NK-92 (cell line): Measurements from ENCODE around the gene UNC93A.
"Not testable (repeated sequence)": the region's sequence is repeated elsewhere in the genome, so short reads cannot be mapped to it uniquely, and the experiment has no call there.

Source experiments
- DNase-seq: peaks from one replicate; lab custom pipeline; 2025; ENCODE audit not compliant: unreplicated experiment; lab: John Stamatoyannopoulos, UW

The UNC93A gene

DNA sequence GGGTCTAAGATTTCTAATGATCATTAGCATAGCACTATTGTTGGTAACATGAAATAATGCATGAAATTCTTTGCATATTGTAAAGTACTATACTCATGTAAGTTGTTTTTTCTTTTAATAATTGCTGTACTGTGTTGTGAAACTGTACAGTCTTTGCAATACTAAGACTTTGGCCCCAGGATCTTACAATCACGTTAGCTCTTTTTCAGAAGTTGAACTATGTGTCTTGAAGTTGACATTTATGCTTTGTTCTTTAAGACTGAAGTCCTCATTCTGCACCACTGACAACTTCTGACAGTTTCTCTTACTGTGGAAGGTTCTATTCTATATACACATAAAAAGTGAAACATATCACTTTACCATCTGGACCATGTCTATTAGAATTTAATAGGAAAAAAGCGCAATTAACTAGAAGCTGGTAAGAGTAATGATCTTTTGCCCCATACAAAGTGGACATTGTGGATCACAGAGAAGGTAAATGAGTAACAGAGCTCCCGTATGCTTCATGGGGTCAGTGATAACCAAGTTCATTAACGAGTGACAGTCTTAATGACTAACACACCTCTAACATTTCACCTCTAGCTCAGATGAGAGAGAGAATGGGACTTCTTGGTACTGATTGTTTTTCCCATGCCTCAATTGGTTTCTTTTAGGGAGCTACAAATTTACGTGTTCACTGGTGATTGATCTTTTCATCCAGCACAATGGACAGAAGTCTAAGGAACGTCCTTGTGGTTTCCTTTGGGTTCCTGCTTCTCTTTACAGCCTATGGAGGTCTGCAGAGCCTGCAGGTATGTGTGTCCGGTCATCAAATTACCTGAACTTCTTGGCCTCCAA lies at the start of gene UNC93A:
TSS of gene UNC93A (plus strand) at position 530 of the 837 bp plus-strand sequence. CDS start at position 705, 175 bp downstream.
- no peak for DNase-seq

DNA sequence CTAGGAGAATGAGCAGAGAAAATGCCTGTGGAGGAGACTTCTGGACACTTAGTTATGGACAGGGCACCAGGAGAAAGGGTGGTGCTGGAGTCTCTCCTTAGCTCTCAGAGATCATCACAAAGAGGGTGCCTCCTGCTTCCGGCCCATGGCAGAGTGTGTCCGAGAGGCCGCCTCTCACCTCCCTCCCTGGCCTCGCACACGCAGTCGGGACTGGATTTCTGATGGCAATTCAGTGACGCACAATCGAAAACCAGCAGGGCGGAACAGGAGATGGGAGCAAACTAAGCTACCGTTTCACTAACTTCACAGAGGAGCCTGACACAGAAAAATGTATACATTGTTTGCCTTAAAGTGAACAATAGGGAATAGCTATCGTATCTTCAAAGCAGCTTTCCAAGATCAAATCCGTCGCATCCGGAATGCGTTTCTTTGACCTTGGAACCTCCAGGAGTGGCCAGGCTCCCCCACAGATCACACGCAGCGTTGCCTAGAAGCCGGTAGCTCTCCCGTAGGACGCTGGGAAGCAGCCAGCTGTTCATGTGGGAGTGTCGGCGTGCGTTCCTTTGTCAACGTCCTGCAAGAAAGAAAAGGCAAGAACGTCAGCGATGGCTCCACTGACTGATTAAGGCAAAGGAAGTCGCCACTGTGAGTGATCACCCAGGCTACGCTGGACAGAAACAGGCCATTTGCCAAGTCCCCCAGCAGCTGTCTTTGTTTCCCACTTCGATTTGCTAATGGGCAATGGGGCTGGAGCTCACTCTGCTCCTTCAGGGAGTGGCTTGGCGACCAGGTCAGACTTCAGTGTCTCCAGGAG lies 49.6 kb upstream of the UNC93A start:
- not testable (repeated sequence) for DNase-seq

DNA sequence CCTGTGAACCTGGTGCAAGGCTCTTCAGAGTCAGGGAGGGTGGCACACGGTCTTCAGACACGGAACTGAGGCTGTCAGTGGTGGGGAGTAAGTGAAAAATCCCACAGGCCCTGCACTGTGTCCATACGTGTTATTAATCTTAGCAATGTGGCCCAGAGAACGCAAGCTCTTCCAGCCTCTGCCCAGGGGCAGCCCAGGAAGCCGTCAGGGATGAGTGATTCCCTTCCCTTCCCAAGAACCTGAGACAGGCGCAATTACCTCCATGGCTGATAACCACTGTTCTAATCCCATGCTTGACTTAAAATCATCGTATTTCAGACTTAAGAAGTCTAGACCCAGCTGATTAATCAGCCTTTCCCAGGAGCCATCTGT lies 49.0 kb upstream of the UNC93A start:
- DNase-seq: not testable (repeated sequence)

DNA sequence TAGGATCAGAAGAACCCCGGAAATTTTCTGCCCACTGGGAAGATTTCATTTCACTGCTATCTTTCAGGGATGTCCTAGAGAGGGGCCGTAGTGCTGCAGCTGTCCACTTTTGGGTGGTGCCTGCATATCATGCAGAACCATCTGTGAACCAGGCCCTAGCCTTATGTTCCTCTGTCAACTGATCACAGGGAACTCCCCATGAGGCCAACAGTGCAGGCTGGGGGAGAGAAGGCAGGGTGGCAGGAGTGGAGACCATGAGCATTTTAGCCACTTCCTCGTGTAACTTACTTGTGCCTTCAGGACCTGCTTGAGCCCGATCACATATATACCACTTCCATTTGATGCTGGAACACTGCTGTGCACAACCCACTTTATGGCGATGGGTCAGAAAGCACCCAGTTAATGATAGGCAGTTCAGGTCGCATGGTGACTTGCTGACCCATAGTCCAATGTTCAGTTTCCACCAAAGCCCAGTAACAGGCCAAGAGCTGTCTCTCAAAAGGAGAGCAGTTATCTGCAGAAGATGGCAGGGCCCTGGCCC lies 48.5 kb upstream of the UNC93A start:
- DNase-seq: not testable (repeated sequence)

DNA sequence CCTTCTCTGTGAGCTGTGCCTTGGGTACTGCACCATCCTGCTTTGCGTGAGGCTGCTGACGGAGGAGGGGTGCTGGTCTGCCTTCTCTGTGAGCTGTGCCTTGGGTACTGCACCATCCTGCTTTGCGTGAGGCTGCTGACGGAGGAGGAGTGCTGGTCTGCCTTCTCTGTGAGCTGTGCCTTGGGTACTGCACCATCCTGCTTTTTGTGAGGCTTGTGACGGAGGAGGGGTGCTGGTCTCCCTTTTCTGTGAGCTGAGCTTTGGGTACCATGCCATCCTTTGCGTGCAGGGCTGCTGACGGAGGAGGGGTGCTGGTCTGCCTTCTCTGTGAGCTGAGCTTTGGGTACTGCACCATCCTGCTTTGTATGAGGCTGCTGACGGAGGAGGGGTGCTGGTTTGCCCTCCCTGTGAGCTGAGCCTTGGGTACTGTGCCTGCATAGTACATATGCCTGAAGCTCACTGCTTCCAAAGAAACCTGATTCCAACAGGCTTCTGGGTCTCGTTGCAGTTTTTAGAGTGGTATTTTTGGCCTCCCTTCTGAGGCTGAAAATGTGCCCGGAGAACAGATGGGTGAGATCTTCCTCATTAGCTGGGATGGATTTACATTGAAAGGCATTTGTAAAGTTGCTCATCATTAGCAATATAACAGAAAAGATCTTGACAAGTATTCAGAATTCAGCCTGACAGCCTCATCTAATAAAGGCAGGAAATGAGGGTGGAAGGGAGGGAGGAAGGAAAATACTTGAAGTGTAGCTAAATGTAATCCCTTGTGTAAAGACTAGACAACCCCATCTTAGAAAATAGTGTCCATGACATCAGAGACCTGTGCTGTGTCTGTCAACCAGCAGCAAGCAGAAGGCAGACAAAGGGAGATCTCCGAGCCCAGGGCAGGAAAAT lies 46.8 kb upstream of the UNC93A start:
- DNase-seq: no peak

DNA sequence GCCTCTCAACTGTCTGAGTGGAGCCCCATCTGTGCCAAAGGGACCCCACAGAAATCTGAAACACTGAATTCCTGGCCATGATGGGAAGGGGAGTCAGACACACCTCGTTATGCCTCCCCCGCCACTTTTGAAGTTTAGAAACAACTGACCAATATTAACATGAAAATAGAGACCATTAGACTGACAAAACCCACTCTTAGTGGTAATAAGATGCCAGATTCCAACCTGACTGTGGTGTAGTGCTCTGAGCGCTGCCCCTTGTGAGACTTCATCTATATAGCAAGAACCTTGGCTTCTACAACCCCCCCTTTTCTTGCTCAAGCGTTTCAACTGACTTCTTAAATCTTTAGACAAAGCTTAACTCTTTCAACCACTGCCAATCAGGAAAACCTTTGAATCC lies 46.1 kb upstream of the UNC93A start:
- no peak for DNase-seq

DNA sequence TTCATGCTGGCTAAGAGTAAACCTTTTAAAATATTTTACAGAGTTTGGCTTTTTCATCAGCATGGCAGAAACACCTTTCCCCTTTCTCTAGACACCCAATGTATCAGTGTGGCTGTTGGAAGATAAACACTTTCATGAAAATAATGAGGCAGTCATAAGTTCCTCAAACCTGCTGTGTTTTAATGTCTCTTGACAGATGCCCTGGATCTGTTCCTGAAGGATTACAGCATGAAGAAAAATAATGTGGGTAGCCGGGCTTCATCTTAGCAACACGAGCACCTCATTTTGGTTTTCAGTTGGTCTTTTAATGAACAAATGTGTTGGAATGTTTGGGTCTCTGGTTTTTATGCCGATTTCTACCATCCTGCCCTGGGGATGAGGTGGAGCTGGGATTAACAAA lies 45.5 kb upstream of the UNC93A start:
- DNase-seq: no peak

DNA sequence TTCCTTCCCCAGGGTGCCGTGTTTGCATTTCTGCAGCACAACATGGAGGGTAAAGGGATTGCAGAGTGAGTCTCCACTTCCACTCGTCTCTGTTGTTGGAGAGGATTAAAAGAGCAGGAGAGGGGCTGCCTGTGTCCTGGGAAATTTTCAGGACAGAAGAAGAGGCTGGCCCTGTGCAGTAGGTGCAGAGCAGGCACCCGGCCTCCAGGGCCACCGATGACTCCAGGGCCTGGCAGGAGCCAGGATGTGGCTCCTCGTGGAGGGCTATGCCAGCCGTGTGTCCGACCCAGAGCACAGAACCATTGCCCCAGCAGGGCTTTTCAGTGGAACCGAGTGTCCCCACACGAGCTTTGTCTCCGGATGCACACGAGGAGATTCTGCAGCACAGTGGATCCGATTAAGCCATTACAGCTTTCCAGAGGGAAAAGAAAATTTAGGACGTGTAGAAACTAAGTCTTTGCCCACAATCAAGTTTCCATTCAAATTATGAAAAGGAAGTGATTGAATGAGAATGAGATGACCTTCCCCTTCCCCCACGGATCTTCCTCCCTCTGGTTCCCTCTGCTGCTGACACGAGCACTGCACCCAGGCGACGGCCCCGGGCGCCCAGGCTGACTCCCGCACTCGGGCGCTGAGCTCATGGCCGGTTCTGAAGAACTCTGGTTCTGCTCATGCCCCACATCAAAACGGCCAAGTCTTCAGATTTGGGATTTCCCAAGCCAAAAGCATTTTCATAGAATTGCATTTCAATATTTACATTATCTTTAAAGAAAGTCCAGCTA lies 43.1 kb upstream of the UNC93A start:
- DNase-seq: no peak

DNA sequence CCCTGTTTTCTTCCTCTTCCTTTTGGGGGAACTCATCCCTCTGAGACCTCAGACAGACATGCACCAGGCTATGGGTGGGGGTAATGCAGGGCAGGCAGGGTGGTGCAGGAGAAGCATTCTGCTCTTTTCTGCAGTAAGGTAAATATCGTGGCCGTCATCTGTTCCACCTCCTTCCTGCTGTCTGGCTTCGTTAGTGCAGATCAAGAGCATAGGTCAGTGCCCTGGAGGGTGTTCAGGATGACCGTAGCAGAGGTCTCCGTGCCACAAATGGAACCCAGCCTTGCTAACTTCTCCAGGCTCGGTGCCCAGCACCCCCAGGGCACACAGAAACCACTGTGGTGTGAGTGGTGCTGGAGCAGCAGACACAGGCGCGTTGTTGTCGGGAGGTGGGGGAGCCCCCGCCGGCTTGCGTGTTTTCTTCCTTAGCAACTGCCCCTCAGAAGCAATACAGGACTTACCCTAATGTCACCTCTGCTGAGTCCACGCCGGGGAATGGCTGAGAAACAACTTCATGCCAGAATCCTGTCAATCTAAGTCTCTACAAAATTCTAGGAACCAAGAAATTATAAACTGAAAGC lies 42.1 kb upstream of the UNC93A start:
- not testable (repeated sequence) for DNase-seq

DNA sequence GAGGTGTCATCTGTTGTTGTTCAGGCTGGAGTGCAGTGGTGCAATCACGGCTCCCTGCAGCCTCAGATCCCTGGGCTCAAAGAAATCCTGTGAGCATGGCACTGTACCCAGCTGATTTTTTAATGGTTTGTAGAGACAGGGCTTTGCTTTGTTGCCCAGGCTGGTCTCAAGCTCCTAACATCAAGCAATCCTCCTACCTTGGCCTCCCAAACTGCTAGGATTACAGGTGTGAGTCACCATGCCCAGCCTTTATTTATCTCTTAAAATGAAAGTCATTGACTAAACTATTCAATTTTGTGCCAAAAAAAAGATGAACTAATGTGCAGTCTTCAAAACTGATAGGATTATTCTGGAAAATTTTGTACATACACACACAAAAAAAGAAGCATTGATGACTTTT lies 38.8 kb upstream of the UNC93A start:
- no peak for DNase-seq

DNA sequence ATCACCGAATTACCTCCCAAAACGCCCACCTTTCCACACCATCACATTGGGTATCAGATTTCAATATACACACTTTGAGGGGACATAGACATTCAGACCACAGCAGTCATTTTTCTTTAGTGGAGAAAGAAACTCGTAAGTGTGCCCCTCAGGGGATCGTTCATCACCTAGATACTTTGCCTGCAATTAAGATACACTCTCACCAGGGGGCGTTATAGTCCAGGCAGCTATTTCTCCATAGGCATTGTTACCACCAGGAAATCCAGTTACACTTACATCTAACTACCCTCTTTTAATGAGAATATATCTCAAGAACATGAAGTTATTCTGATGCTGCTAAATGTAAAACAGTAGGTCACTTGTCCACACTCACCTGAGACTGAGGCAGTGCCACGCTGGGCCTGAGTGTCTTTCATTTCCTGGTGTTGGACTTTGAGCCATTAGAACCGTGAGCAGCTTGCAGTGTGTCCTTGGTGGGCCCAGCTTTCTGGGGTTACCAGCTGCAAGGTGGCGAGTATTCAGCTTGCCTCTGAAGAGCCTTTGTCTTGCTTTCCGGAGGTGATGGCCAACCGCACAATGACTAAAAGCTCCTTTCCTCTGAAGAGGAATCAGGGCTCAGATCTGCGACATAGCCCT lies 35.1 kb upstream of the UNC93A start:
- no peak for DNase-seq

DNA sequence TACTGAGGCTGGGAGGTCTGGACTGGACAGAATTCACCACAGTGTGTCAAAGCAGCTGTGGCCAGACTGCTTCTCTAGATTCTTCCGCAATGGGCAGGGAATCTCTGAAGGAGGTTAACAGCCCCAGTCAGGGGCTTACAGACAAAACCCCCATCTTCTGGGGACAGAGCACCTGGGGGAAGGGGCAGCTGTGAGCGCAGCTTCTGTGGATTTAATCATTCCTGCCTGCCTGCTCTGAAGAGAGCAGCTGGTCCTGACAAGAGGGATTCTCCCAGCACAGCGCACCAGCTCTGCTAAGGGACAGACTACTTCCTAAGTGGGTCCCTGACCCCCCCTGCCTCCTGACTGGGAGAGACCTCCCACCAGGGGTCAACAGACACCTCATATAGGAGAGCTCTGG lies 32.5 kb upstream of the UNC93A start:
- DNase-seq: no peak

DNA sequence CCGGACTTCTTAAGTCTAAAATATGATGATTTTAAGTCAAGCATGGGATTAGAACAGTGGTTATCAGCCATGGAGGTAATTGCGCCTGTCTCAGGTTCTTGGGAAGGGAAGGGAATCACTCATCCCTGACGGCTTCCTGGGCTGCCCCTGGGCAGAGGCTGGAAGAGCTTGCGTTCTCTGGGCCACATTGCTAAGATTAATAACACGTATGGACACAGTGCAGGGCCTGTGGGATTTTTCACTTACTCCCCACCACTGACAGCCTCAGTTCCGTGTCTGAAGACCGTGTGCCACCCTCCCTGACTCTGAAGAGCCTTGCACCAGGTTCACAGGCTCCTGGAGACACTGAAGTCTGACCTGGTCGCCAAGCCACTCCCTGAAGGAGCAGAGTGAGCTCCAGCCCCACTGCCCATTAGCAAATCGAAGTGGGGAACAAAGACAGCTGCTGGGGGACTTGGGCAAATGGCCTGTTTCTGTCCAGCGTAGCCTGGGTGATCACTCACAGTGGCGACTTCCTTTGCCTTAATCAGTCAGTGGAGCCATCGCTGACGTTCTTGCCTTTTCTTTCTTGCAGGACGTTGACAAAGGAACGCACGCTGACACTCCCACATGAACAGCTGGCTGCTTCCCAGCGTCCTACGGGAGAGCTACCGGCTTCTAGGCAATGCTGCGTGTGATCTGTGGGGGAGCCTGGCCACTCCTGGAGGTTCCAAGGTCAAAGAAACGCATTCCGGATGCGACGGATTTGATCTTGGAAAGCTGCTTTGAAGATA lies 24.9 kb upstream of the UNC93A start:
- DNase-seq: not testable (repeated sequence)

DNA sequence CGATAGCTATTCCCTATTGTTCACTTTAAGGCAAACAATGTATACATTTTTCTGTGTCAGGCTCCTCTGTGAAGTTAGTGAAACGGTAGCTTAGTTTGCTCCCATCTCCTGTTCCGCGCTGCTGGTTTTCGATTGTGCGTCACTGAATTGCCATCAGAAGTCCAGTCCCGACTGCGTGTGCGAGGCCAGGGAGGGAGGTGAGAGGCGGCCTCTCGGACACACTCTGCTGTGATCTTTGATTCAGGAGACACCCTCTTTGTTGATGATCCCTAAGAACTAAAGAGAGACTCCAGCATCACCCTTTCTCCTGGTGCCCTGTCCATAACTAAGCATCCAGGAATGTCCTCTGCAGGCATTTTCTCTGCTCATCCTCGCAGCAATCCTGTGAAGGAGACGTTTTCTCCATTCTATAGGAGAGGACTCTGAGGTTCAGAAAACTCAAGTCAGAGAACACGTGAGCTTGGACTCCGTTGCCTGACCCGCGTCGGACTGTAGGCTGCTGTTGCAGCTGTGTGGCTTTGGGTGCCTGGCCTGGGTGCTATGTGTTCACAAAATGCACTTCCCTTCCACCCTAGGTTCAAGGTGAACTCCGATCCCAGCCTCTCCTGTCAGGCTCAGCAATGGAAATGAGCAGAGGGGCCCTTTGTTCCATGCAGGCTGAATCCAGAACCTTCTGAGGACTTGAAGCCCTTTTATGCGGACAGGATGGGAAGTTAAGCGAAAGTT lies 24.1 kb upstream of the UNC93A start:
- DNase-seq: no peak

DNA sequence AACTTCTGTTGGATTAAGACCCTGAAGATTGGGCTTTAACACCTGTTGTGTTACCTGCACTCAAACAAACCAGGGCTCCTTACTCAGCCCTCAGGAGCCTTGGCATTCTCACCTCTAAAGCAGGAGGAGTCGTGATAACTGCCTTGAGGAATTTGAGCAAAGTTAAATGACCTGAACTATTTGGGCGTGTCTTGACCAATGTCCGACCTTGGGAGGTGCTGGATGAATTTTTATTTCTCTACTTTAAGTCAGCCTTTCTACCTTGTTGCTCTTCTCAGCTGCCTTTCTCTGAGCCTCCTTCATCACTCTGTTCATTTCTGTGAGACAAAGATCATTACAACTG lies 23.6 kb upstream of the UNC93A start:
- DNase-seq: not testable (repeated sequence)

DNA sequence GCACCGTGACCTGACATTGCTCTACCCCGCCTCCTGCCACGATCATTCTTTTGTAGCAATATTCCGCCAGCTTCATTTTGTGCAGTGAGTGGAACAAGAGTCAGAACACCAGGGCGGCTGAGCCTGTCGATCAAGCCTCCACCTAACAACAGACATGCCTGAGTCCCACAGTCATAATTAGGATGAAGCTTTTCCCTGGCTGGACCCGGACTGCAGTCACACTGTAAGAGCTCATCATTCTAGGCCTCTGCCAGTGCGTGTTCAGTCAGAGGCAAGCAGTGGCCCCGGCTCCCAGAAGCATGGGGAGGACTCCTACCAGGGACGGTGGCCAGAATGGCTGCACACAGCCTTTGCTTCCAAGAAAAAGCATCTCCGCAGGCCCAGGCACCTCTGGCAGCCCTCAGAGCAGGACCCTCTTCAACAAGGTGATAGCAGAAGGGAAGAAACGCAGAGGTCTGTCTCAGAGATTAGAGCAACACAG lies 23.2 kb upstream of the UNC93A start:
- no peak for DNase-seq

DNA sequence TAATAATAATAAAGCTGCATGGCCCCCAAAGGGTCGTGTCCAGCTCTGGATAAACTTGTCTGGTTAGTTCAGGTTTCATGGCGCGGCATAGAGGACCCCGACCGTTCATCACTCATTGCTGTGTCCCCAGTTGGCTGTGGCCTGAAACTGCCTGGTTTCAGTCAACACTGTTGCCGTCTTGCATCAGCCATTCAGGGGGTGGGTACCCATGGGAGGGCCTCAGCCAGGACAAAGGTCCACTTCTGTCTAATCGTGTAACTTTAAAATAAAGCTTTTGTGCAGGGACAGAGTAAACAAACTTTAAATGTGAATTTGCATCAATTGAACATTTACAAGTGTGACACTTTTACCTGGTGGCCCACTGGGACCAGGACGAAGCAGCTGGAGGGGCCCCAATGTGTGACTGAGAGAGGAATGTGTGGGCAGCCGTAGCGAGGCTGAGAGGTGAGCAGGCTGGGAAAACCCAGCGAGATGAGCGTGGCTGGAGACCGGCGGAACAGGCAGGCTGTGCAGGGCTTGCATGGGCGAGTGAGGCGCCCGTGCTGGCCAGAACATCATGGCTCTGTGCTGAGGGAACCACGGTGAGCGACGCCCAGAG lies 22.3 kb upstream of the UNC93A start:
- DNase-seq: no peak
